Activated naive CD4-positive, alpha-beta T cell treated with anti-CD3 and anti-CD28 coated beads, Interleukin-2, amount 10 ng/mL, durations not matched to agents 5 hours and 36 hours (primary cell): ENCODE results near the gene GPR75. TPM values are rescaled to one million over a fixed set of nuclear protein-coding genes. Genes with fewer than 3 reads are reported as not detected.

Experiments
- microRNA-seq: library from miRNA; unstranded; fragments of <30 nt; microRNA quantifications from one replicate; pipeline ENCODE4 v1.2.0, GENCODE V29; 2022; ENCODE audit warnings: borderline microRNAs expressed, borderline replicate concordance
- total RNA-seq, 2 experiments: library from RNA; stranded (reverse); gene quantifications; one replicate each; pipeline ENCODE4 v1.2.3, GENCODE V29; 2021

GPR75 gene
- 1 to 10 TPM; 2.1 to 2.3 TPM for total RNA-seq

DNA sequence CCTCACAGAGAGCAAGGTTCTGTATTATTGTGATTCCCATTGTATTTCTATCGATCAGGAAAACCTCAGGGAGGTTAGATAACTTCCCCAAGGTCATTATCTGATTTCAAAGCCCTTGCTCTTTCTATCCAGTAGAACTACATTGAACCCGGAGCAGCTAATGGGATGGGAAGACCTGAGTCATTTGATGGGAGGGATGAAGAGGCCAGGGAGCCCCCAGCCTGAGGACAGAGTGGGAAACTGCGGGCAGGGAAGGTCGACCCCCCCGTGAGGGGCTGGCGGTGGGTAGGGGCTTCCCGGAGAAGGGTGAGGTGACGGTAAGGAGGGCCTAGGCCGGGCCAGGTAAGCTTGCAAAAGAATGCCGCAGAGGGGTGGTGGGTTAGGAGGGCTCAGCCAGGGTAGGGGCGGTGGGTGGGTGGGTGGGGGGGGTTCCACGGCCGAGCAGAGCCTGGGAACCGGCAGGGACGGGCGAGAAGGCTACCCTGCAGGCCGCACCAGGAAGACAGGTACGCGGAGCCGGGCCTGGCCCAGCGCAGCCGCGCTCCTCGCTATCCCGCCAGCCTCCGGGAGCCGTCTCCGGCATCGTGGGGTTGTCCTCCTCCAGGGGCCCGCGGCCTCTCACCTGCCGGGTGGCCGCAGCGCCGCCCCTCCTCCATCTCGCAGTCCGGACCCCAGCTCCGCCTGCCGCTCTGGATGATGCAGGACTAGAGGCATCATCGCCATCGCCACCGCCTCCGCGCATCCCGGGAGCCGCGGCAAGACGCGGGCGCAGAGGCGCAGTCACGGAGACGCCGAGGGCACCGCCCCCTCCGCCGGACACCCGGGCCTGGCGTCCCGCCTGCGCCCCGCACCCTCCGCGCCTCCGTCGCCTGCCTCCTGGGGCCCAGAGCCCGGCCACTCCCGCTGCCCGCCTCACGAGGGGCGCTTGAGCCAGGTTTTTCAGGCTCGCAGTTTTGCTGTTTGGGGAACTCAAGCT lies at the start of gene GPR75:
Gene GPR75 (minus strand): TSS at position 762 of the 976 bp plus-strand sequence. CDS start 5,211 bp downstream, outside the sequence.

Small RNA genes within 50 kb of the gene (microRNA-seq; reads per million reads assigned to microRNA genes)
- not detected for gene MIR3682

Other genes starting within 250 kb of the GPR75 start
- gene CHAC2, start 92.2 kb downstream of the GPR75 start, total RNA-seq, result 1 to 10 TPM; 8.1 TPM
- 10 to 100 TPM; 24.3 to 25.1 TPM for gene ASB3, start 73.0 kb downstream of the GPR75 start, total RNA-seq
- gene ERLEC1, start 72.9 kb downstream of the GPR75 start, total RNA-seq, result 10 to 100 TPM; 23.5 to 23.6 TPM
- 10 to 100 TPM; 45.0 to 47.6 TPM for gene PSME4, start 111.0 kb upstream of the GPR75 start, total RNA-seq